ENCODE measurements around the gene PALMD. TPM values are rescaled to one million over a fixed set of nuclear protein-coding genes. Genes with fewer than 3 reads are reported as not detected.

The PALMD gene
- total RNA-seq, 1 experiment from 2014 or later, result 19.2 TPM

- CTCF ChIA-PET, result no interaction called here
- Mint-ChIP-seq H3K27me3 (ENCODE audit: unreplicated experiment) (no peaks in the 10 kb centered on the region), H3K4me1 (ENCODE audit: low read depth, unreplicated experiment) (no peaks in the 10 kb centered on the region), H3K36me3 (ENCODE audit: insufficient read depth, unreplicated experiment) (no peaks in the 10 kb centered on the region), H3K4me3 (ENCODE audit: low read depth, unreplicated experiment) (no peak overlapping the region), H3K9me3 (ENCODE audit: low read depth, unreplicated experiment) (no peaks in the 10 kb centered on the region), H3K27ac (ENCODE audit: unreplicated experiment) (no peak overlapping the region)
- TF ChIP-seq CTCF (IDR thresholded peaks at IDR 0.05; ENCODE audit: unreplicated experiment), result no peak
- intact Hi-C loops (cut with micrococcal nuclease; ENCODE audit: unreplicated experiment), result no loop called here
- no TSS peak for BruUV-seq (replicated peaks)
- no peak for DNase-seq
Measured at GRCh38 chr1:99606306-99606705, 39.6 kb upstream of the PALMD start.

GRCh38 chr1:99607590-99607989 lies 38.3 kb upstream of the PALMD start:
- CTCF ChIA-PET, result no interaction called here
- Mint-ChIP-seq H3K4me1 (ENCODE audit: low read depth, unreplicated experiment) (no peaks in the 10 kb centered on the region), H3K36me3 (ENCODE audit: insufficient read depth, unreplicated experiment) (no peaks in the 10 kb centered on the region), H3K9me3 (ENCODE audit: low read depth, unreplicated experiment) (no peaks in the 10 kb centered on the region), H3K27ac (ENCODE audit: unreplicated experiment) (no peak overlapping the region), H3K4me3 (ENCODE audit: low read depth, unreplicated experiment) (no peak overlapping the region), H3K27me3 (ENCODE audit: unreplicated experiment) (no peaks in the 10 kb centered on the region)
- intact Hi-C loops (cut with micrococcal nuclease; ENCODE audit: unreplicated experiment), result no loop called here
- no TSS peak for BruUV-seq (replicated peaks)
- TF ChIP-seq CTCF (IDR thresholded peaks at IDR 0.05; ENCODE audit: unreplicated experiment), result no peak
- DNase-seq, result no peak

GRCh38 chr1:99608058-99608457 lies 37.9 kb upstream of the PALMD start:
- Mint-ChIP-seq H3K4me3 (ENCODE audit: low read depth, unreplicated experiment) (no peak overlapping the region), H3K9me3 (ENCODE audit: low read depth, unreplicated experiment) (no peaks in the 10 kb centered on the region), H3K27ac (ENCODE audit: unreplicated experiment) (no peak overlapping the region), H3K27me3 (ENCODE audit: unreplicated experiment) (no peaks in the 10 kb centered on the region), H3K4me1 (ENCODE audit: low read depth, unreplicated experiment) (no peaks in the 10 kb centered on the region), H3K36me3 (ENCODE audit: insufficient read depth, unreplicated experiment) (no peaks in the 10 kb centered on the region)
- intact Hi-C loops (cut with micrococcal nuclease; ENCODE audit: unreplicated experiment), result no loop called here
- TF ChIP-seq CTCF (IDR thresholded peaks at IDR 0.05; ENCODE audit: unreplicated experiment), result no peak
- DNase-seq, result no peak
- BruUV-seq (replicated peaks), result no TSS peak
- CTCF ChIA-PET, result interaction anchor here (0.6 kb wide), 1 partner anchor 1626 kb away, joined by 5 read pairs; no protein-coding TSS in a partner anchor

DNA sequence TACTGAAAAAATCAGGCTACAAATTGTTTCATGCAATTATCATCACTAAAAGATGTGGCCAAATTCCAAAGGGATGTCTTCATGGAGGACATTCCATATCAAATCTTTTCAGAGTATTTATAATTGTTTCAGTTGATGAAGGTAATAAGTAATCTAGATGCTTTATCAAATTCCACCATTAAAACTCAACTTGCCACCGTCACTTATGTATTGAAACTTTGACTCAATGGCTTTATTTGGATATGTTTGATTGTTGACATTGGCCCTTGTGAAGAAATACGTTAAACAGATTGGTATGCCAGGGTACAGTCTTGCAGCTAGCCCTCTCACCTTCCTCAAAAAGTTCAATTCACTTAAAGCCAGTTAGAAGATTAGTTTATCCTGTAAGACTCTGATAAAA lies 32.2 kb upstream of the PALMD start:
- H3K27ac Mint-ChIP-seq (ENCODE audit: unreplicated experiment), result no peak overlapping the region
- CTCF ChIA-PET, result no interaction called here
- no peaks in the 10 kb centered on the region for H3K36me3 Mint-ChIP-seq (ENCODE audit: insufficient read depth, unreplicated experiment)
- no peaks in the 10 kb centered on the region for H3K9me3 Mint-ChIP-seq (ENCODE audit: low read depth, unreplicated experiment)
- no peak for DNase-seq
- no TSS peak for BruUV-seq (replicated peaks)
- H3K4me3 Mint-ChIP-seq (ENCODE audit: low read depth, unreplicated experiment), result no peak overlapping the region
- peaks cover 19% of the 10 kb centered on the region for H3K4me1 Mint-ChIP-seq (ENCODE audit: low read depth, unreplicated experiment)
- TF ChIP-seq CTCF (IDR thresholded peaks at IDR 0.05; ENCODE audit: unreplicated experiment), result no peak
- H3K27me3 Mint-ChIP-seq (ENCODE audit: unreplicated experiment), result no peaks in the 10 kb centered on the region
- intact Hi-C loops (cut with micrococcal nuclease; ENCODE audit: unreplicated experiment), result loop anchor here (2.0 kb wide), 1 partner anchor 25 kb away; no protein-coding TSS in a partner anchor
